HG02852 (cell line): Measurements from ENCODE around the gene VRTN.
"Not testable (repeated sequence)": the region's sequence is repeated elsewhere in the genome, so short reads cannot be mapped to it uniquely, and the experiment has no call there.

ENCODE experiments used
- ATAC-seq: cut with Tn5 transposase; IDR thresholded peaks from one replicate; pipeline ENCODE4 v1.9.1; 2021; ENCODE audit warnings: mild to moderate bottlenecking, moderate library complexity; ENCODE audit not compliant: unreplicated experiment

VRTN gene

GRCh38 chr14:74348241-74348734 is at the start of gene VRTN:
Gene VRTN (plus strand): TSS chr14:74348471. CDS start chr14:74356784, 8,313 bp downstream.
- no peak for ATAC-seq

DNA sequence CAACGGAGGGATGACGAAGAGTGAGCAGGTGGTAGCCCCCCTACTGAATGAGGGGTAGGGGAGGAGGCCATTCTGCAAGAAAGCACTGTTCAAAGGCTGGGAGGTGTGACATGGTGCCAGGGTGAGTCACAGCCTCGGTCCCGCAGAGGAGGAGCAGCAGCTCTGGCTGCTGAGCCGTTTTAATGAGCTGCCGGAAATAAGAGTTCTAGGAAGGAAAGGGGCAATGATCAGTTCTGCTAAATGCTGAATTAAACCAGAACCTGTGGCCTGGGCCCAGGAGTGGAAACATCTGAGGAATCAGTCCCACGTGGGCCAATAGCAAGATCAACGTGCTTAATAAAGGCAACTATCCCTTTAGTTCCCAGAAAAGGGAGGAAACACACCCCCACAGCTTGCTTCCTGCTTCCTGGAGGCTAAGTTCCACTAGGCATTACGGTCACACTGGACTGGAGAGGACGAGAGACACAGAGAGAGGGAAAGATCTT is 49.2 kb upstream of the VRTN start:
- ATAC-seq = no peak

- no peak for ATAC-seq
These were observed 46.6 kb upstream of the VRTN start for GRCh38 chr14:74301594-74302151.

GRCh38 chr14:74302152-74302628 is 46.1 kb upstream of the VRTN start:
- peak; percentile 3 for ATAC-seq

DNA sequence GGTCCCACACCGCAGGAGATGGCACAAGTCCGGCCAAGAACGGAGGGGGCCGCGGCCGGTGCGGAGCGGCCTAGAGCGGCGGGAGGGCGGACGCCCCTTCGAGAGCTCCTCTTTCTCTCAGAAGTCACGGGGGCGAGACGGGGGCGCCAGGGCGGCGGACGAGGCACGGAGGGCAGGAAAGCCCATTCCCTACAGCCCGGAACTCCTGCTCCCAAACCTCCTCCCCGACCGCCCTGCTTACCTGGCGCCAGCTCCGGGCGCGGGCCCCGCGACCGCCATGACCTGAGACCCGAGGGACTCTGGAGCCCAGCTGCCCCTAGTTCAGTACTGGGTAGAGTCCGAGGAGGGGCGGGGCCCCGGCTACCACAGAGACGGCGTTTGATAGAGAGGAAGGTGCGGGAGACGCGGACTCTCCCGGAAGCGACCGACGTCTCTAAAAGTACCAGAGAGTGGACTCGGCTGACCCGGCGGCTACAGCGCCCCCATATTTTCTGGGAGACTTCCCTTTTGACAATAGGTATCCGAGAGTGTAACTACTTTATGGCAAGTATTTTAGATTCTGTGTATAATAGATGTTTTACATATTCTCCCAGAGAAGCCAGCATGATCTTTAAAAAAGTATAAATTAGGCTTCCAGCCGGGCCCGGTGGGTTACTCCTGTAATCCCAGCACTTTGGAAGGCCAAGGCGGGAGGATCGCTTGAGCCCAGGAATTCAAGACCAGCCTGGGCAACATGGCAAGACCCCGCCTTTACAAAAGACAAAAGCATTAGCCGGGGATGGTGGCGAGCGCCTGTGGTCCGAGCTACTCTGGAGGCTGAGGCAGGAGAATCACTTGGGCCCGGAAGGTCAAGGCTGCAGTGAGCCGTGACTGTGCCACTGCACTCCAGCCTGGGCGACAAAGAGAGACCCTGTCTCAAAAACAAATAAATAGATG is 45.4 kb upstream of the VRTN start, which contains the start of gene ABCD4:
Gene ABCD4 (minus strand): TSS at position 301 of the 936 bp plus-strand sequence. CDS start 22 bp downstream, at position 279.
- peak; percentile 99 for ATAC-seq

DNA sequence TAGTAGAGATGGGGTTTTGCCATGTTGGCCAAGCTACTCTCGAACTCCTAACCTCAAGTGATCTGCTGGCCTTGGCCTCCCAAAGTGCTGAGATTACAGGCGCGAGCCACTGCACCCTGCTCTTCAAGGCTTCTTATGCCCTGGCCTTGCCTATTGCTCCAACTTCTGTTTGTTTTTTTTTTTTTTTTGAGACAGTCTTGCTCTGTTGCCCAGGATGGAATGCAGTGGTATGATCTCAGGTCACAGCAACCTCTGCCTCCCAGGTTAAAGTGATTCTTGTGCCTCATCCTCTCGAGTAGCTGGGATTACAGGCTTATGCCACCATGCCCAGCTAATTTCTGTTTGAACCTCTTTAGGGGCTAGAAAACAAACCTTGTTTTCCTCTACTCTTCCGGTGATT is 39.6 kb upstream of the VRTN start:
- no peak for ATAC-seq

GRCh38 chr14:74309125-74310022 is 38.9 kb upstream of the VRTN start:
- ATAC-seq = no peak

DNA sequence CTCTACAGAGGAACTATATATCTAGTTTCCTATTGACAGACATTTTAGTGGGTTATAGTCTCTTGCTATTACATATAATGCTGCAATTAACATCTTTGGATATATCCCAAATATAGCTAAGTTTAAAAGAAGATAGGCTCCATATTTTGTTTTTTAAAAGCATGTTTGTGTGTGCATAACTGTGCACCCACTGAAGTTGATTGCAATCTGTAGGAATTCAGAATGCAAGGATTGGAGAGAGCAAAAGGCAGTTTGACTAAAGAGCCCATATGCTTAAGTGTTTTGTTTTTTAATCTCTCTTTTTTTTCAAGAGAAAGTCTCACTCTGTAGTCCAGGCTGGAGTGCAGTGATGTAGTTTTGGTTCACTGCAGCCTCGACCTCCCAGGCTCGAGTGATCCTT is 36.1 kb upstream of the VRTN start:
- no peak for ATAC-seq

DNA sequence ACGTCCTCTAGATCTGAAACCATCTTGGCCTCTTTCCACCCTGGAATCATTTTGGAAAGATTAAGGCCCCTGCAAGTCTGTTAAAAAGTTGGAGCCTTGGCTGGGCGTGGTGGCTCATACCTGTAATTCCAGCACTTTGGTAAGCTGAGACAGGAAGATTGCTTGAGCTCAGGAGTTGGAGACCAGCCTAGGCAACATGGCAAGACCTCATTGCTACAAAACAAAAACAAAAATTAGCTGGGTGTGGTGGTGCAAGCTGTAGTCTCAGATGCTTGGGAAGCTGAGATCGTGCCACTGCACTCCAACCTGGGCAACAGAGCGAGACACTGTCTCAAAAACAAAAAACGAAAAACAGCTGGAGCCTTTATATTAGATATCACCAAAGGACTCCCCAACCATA is 34.7 kb upstream of the VRTN start:
- no peak for ATAC-seq

GRCh38 chr14:74314576-74314975 is 33.7 kb upstream of the VRTN start:
- no peak for ATAC-seq

DNA sequence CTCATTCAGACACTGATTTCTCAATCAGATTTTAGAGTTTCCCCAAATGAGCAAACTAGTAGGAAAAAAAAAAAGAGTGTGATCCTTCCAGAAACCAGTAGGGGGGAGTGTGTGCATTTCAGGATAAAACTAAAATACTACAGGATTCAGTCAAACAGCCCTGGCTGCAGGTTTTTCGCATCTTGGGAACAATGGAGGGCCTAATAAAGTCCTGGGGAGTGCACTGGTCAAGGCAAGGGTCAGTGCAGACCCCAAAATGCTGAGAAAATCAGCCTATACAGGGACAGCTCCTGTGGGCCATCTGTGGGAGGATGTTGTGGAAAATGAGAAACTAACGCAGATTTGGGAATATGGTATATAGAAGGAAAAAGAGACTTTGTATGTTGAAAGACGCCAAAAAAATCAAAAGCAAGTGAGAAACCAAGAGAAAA is 23.3 kb upstream of the VRTN start:
- ATAC-seq = no peak

GRCh38 chr14:74325446-74325845 is 22.8 kb upstream of the VRTN start:
- no peak for ATAC-seq

- no peak for ATAC-seq
These were observed 21.7 kb upstream of the VRTN start for GRCh38 chr14:74326369-74327152.

- ATAC-seq = not testable (repeated sequence)
These were observed 18.2 kb upstream of the VRTN start for GRCh38 chr14:74329950-74330552.

- ATAC-seq = no peak
These were observed 14.4 kb upstream of the VRTN start for GRCh38 chr14:74333909-74334308.

DNA sequence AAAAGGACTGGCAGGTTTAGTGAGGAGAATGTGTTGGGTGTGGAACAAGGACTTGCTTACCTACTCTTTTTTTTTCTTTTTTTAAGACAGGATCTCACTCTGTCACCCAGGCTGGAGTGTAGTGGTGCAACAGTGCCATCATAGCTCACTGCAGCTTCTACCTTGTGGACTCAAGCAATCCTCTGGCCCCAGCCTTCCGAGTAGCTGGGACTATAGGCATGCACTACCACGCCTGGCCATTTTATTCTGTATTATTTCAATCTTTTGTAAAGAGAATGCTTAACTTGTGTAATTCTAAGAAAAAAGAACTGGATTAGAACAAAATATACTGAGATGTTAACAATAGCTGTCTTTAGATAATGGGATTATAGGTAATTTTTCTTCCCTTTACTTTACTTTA is 1.9 kb upstream of the VRTN start:
- no peak for ATAC-seq

DNA sequence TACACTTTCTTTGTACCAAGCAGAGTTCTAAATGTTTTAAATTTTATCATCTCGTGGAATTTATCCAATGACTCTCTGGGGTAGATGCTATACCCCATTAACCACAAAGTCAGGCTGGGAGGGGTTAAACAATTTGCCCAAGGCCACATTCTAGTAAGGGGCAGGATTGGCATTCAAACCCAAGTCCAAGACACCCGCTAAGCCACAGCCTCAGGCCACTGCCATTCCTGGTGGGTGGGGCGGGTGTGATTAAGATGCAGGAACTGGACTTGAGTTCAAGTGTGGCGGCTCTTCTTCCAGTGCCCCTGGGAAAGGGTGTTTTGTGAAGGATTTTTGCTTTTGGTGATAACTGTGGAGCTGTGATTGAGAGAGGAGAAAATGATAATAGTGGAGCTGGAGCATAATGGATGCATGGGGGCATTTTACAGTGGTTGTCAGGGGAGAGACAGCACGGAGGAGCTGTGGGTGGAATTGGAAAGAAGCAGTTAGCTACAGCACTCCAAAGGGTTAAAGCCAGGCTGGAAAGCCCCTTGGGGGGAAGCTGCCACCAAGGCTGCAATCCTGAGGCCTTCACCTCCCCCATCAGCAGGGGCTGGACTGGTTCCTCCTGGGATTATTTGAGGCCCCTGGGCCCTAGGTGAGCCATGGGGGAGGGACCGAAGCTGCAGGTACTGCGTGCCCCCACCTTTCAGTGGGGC is 1.0 kb upstream of the VRTN start:
- ATAC-seq = no peak

DNA sequence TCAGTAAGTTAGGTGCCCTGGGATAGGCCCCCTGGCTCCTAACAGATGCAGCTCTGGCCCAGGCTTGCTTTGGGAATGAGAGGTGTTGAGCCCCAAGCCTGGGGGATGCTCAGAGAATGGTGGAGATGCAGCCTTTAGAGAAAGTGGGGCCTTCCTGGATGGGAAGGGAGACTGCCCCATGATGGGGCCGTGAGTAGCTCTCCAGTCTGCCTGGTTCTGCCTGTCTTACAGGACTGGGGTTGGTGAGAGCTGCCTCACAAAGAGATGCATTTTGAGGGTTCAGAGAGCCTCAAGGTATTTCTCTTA is 523 bp upstream of the VRTN start:
- ATAC-seq = no peak
